ENCODE data around the gene ACAD10. TPM values are rescaled to one million over a fixed set of nuclear protein-coding genes. Genes with fewer than 3 reads are reported as not detected.

The ACAD10 gene
- total and polyA plus RNA-seq, 10 of the 15 experiments (the other 5 are each of a cell fraction or from before 2014, with no cell fraction given) = 2.9 to 21.9 (median 17.5) TPM

DNA sequence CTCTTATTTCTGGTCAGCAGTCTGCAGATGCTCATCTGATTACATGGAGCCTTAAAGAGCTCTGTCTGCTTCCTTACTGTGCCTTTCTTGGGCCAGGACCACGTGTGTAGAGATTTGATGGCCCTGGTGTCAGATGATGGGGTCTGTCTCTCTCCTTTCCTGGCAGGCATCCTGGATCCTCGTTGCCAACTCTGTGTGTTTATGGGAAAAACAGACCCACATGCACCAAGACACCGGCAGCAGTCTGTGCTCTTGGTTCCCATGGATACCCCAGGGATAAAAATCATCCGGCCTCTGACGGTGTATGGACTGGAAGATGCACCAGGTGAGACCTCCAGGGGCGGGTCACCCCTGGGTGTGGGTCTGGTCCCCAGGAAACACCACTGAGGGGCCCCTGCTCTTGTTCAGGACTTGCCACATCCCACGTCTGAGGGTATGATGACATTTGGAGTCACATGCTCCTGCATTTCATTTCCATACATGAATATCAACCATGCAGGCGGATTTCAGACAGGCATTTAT, 62.4 kb downstream of the ACAD10 start:
- in situ Hi-C loops (cut with MboI) (no loop called here), intact Hi-C loops (cut with micrococcal nuclease; ENCODE audit: unreplicated experiment) (no loop called here)
- DNase-seq (ENCODE audit: low read depth, low spot score) (no peak), FAIRE-seq (no peak), ATAC-seq (no peak)
- Histone ChIP-seq H3K4me3 (no peak overlapping the region), H3K27ac (ENCODE audit: control insufficient read depth, insufficient read depth) (no peak overlapping the region), H2AFZ (ENCODE audit: control insufficient read depth, low read depth, low read length) (no peak overlapping the region), H3K27me3 (replicated peaks in 1 of 2; ENCODE audit: control insufficient read depth in 2 of 2, insufficient read depth in 2 of 2, low read length in 1 of 2) (no peaks in the 10 kb centered on the region), H3K9me3 (replicated peaks; ENCODE audit: control insufficient read depth, insufficient read depth, low read length) (no peaks in the 10 kb centered on the region), H3K9ac (ENCODE audit: control insufficient read depth, insufficient read depth, low read length) (no peak overlapping the region), H3K4me2 (ENCODE audit: control insufficient read depth, insufficient read depth) (no peak overlapping the region), H3K4me1 (ENCODE audit: control insufficient read depth, insufficient read depth, low read length) (no peaks in the 10 kb centered on the region), H3K79me2 (ENCODE audit: control insufficient read depth, insufficient read depth, low read length) (no peaks in the 10 kb centered on the region), H4K20me1 (ENCODE audit: control insufficient read depth, insufficient read depth) (no peaks in the 10 kb centered on the region), H3K36me3 (ENCODE audit: control insufficient read depth in 2 of 2, insufficient read depth in 2 of 2, low read length in 1 of 2) (peaks cover 0 to 14% of the 10 kb centered on the region in 2 experiments; a peak in 3 of 4 replicates)
- POLR2A ChIA-PET = no interaction called here
- CTCF ChIA-PET = interaction anchor here (0.6 kb wide), 1 partner anchor 16 kb away, joined by 3 read pairs; no protein-coding TSS in a partner anchor
- no TSS peak for BruUV-seq (replicated peaks)
- TF ChIP-seq RBBP5 (conservative IDR thresholded peaks at IDR 0.05) (no peak), FOXM1 (IDR thresholded peaks at IDR 0.05; ENCODE audit: low read depth, low read length) (no peak), LARP7 (IDR thresholded peaks at IDR 0.05) (no peak), CHD4 (IDR thresholded peaks at IDR 0.05) (no peak), JUNB (IDR thresholded peaks at IDR 0.05) (no peak), CEBPB (IDR thresholded peaks at IDR 0.05; ENCODE audit: borderline replicate concordance in 1 of 2, low read depth in 2 of 2, low read length in 2 of 2) (no peak), TCF7 (IDR thresholded peaks at IDR 0.05; ENCODE audit: borderline replicate concordance) (no peak), GABPA (IDR thresholded peaks at IDR 0.05; ENCODE audit: low read depth) (no peak), ETV6 (conservative IDR thresholded peaks at IDR 0.05 in 1 of 2, IDR thresholded peaks at IDR 0.05 in 1 of 2; ENCODE audit: borderline replicate concordance in 1 of 2, low read depth in 1 of 2) (no peak), HSF1 (IDR thresholded peaks at IDR 0.05; ENCODE audit: low read depth, low read length) (no peak), BHLHE40 (IDR thresholded peaks at IDR 0.05; ENCODE audit: borderline replicate concordance in 1 of 2, low read depth in 2 of 2, low read length in 1 of 2) (no peak), BCL3 (IDR thresholded peaks at IDR 0.05; ENCODE audit: borderline replicate concordance, insufficient read depth, low read depth, low read length, poor library complexity, severe bottlenecking) (no peak)
- TF ChIP-seq, protein P1, sequence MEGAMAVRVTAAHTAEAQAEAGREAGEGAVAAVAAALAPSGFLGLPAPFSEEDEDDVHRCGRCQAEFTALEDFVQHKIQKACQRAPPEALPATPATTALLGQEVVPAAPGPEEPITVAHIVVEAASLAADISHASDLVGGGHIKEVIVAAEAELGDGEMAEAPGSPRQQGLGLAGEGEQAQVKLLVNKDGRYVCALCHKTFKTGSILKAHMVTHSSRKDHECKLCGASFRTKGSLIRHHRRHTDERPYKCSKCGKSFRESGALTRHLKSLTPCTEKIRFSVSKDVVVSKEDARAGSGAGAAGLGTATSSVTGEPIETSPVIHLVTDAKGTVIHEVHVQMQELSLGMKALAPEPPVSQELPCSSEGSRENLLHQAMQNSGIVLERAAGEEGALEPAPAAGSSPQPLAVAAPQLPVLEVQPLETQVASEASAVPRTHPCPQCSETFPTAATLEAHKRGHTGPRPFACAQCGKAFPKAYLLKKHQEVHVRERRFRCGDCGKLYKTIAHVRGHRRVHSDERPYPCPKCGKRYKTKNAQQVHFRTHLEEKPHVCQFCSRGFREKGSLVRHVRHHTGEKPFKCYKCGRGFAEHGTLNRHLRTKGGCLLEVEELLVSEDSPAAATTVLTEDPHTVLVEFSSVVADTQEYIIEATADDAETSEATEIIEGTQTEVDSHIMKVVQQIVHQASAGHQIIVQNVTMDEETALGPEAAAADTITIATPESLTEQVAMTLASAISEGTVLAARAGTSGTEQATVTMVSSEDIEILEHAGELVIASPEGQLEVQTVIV (IDR thresholded peaks at IDR 0.05; ENCODE audit: borderline replicate concordance, partially characterized antibody) = no peak
- 68% methylated on average over 8 of the region's 8 CpGs for WGBS (ENCODE audit: insufficient coverage, insufficient replicate concordance, low lambda C conversion rate, missing lambda C conversion rate)
- SMC1A ChIA-PET (ENCODE audit: uncharacterized antibody, unreplicated experiment) = no interaction called here
- RAD21 ChIA-PET (ENCODE audit: unreplicated experiment) = no interaction called here
